Thymus (tissue), 11 donors: Measurements from ENCODE around the gene KRT77. TPM values are rescaled to one million over a fixed set of nuclear protein-coding genes. Genes with fewer than 3 reads are reported as not detected.

ENCODE experiments used
- DNase-seq, 9 donors: peaks; one replicate each; pipeline ENCODE4 v3.0.0-alpha.2; 2013; ENCODE audit warnings: low spot score in 9 of 9, low read depth in 6 of 9, missing footprints in 1 of 9
- H3K27ac ChIP-seq, 2 donors: one replicate each; pipeline ENCODE4 v1.5.1; 2013; ENCODE audit warnings: control low read depth in 1 of 2, low read depth in 1 of 2, low read length in 1 of 2, mild to moderate bottlenecking in 1 of 2, moderate library complexity in 1 of 2
- H3K27me3 ChIP-seq, 2 donors: one replicate each; pipeline ENCODE4 v1.5.1; 2013; ENCODE audit warnings: low read length in 1 of 2; ENCODE audit not compliant: control insufficient read depth in 2 of 2, insufficient read depth in 1 of 2
- H3K36me3 ChIP-seq, 2 donors: one replicate each; pipeline ENCODE4 v1.5.1; 2013; ENCODE audit warnings: low read length in 1 of 2, mild to moderate bottlenecking in 1 of 2, moderate library complexity in 1 of 2; ENCODE audit not compliant: control insufficient read depth in 2 of 2, insufficient read depth in 2 of 2
- H3K4me1 ChIP-seq, 2 donors: one replicate each; pipeline ENCODE4 v1.5.1; 2013; ENCODE audit warnings: low read length in 2 of 2; ENCODE audit not compliant: control insufficient read depth in 2 of 2, insufficient read depth in 2 of 2
- H3K4me3 ChIP-seq, 2 donors: one replicate each; pipeline ENCODE4 v1.5.1; 2013; ENCODE audit warnings: low read length in 2 of 2, control low read depth in 1 of 2, mild to moderate bottlenecking in 1 of 2
- H3K9me3 ChIP-seq, 2 donors: one replicate each; pipeline ENCODE4 v1.5.1; 2013; ENCODE audit warnings: low read length in 1 of 2, mild to moderate bottlenecking in 1 of 2; ENCODE audit not compliant: control insufficient read depth in 2 of 2, insufficient read depth in 1 of 2
- WGBS: extraction: QIAGEN DNeasy Blood & Tissue Kit; methylation state at CpG from one replicate; pipeline ENCODE4 v1.1.7; 2013; 5-methylcytosine and 5-hydroxymethylcytosine counted together
- polyA plus RNA-seq: library from polyadenylated mRNA; stranded (reverse); fragments of 200-250 nt; gene quantifications from one replicate; pipeline ENCODE4 v1.2.3, GENCODE V29; 2013
- total RNA-seq: library from RNA; stranded (reverse); fragments of 120-200 nt; gene quantifications from one replicate; pipeline ENCODE4 v1.2.4, GENCODE V29; 2013
- donor health status: healthy.

Gene KRT77
- total and polyA plus RNA-seq, 2 donors: 0.66 to 4.1 TPM

DNA sequence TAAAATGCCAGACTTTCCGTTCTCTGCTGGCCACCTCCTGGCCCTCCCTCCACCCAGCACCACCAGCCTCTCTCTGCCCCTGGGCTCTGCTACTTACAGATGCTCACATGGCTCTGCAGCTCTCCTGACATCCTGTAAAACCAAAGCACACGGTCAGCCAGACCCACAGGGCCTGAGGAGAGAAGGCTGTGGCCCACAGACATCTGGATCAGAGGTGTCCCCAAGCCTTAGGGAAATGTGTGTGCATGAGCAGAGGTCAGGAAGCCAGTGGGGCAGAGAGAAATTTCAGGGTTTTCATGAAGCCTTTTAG lies 11.5 kb downstream of the KRT77 start:
- Histone ChIP-seq H3K27me3 (peaks cover 0 to 53% of the 10 kb centered on the region in 2 donors), H3K4me3 (no peak overlapping the region), H3K27ac (no peak overlapping the region), H3K4me1 (peaks cover 6 to 16% of the 10 kb centered on the region in 2 donors), H3K9me3 (no peaks in the 10 kb centered on the region), H3K36me3 (no peaks in the 10 kb centered on the region)
- DNase-seq: no peak
- 81% methylated on average over 2 of the region's 2 CpGs for WGBS

DNA sequence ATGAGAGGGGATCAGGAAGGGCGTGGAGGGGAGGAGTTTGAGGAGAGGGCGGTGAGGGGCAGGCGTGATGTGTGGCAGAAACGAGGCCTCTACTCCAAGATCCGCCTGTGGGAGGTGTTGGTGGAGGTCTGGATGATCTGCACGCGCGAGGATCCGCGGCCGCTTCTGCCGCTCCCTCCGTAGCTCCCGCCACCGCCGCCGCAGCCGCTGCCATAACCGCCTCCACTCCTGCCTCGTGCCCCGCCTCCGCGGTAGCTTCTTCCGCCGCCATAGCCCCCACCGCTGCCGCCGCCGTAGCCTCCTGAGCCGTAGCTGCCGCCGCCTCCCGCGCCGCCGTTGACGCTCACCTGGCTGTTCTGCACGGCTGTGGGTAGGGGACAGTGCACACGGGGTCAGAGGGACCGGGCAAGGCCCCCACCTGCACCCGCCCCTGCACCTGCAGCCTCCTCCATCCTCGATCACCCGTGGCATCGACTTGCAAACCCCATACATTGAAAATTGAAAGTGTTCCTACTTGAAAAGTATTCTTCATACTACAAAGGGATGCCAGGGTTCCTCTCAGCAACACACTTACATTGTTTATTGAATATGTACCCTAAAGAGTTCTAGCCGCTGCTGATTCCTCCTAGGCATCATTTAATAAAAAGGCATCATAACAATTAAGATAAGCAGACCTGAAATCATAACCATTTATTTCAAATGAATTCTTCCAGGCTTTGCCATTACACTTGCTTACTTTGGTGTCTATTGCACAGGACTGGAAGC lies 12.1 kb downstream of the KRT77 start:
- peak overlapping the region in 1 of 2 donors; percentile 67 for H3K27ac ChIP-seq
- H3K9me3 ChIP-seq: no peaks in the 10 kb centered on the region
- H3K4me1 ChIP-seq: peaks cover 6 to 16% of the 10 kb centered on the region in 2 donors
- 4% methylated on average over 45 of the region's 45 CpGs for WGBS
- H3K27me3 ChIP-seq: peaks cover 0 to 49% of the 10 kb centered on the region in 2 donors
- DNase-seq: peak in 5 of 9 donors; percentile 16 to 48 (median 26)
- no peaks in the 10 kb centered on the region for H3K36me3 ChIP-seq
- H3K4me3 ChIP-seq: peak overlapping the region in 1 of 2 donors; percentile 50

DNA sequence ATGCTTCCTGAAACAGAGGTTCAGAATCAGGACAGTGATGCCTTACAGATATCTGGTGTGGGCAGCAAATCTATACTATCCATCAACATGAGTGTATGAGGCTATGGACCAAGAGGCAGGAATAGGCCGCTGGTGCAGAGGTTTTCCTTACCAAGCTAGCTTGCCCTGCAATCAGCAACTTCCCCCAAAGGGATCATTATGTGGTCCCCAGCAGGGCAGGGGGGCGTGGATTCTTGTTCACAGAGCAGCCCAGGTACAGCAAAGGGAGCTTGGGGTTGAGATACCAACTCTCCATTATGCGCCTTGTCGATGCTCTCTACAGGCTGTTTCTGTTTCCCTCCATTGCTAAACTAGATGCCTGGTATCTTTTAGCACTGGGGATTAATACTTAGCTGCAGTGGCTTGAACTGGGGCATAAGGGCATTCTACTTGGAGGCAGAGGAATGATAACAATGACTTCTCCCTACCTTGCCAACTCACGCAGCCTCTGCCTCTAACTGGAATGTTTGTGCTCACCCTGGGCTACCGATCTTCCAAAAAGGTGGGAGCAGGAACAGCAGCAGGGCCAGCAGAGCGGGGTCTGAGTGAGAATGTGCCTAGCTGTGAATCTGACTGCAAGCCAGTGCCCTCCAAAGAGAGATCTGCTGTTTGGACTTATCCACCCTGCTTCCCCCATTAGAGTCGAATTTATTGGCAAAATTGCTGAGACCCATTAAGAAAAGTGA lies 12.8 kb downstream of the KRT77 start:
- no peak overlapping the region for H3K27ac ChIP-seq
- H3K9me3 ChIP-seq: no peaks in the 10 kb centered on the region
- H3K27me3 ChIP-seq: peaks cover 0 to 49% of the 10 kb centered on the region in 2 donors
- no peaks in the 10 kb centered on the region for H3K36me3 ChIP-seq
- peaks cover 6 to 16% of the 10 kb centered on the region in 2 donors for H3K4me1 ChIP-seq
- H3K4me3 ChIP-seq: peak overlapping the region in 1 of 2 donors; percentile 50
- 78% methylated on average over 8 of the region's 8 CpGs for WGBS
- no peak for DNase-seq

DNA sequence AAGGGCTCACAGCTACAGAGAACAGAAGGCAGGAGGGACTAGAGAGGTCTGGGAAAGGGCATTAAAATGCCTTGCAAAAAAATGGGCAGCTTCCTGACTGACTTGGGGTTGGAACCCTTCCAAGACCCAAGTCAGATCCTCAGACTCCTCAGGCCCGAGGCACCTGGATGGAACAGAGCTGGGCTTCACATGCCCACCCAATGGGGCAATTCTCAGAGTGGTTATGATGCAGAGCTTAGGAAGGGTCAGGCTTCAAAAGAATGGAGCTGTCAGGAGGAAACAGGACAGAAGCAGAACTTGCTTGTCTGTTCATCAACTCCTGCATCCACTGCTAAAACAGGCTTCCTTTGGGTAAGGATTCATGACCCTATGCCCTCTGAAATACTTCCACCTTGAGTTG lies 13.4 kb downstream of the KRT77 start:
- H3K4me1 ChIP-seq: peaks cover 6 to 16% of the 10 kb centered on the region in 2 donors
- peaks cover 0 to 51% of the 10 kb centered on the region in 2 donors for H3K27me3 ChIP-seq
- no peaks in the 10 kb centered on the region for H3K9me3 ChIP-seq
- no peaks in the 10 kb centered on the region for H3K36me3 ChIP-seq
- 85% methylated on average over 1 of the region's 1 CpG for WGBS
- no peak for DNase-seq
- H3K27ac ChIP-seq: no peak overlapping the region
- H3K4me3 ChIP-seq: no peak overlapping the region

DNA sequence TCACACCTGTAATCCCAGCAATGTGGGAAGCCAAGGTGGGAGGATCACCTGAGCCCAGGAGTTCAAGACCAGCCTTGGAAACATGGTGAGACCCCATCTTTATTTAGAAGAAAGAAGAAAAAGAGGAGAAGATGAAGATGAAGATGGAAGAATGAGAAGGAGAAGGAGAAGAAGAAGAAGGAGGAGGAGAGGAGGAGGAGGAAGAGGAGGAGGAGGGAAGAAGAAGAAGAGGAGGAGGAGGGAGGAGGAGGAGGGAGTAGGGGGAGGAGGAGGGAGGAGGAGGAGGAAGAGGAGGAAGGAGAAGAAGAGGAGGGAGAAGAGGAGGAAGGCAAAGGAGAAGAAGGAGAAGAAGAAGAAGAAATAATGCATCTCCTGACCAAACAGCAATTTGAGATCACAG lies 14.1 kb downstream of the KRT77 start:
- H3K4me1 ChIP-seq: peaks cover 6 to 16% of the 10 kb centered on the region in 2 donors
- H3K27ac ChIP-seq: no peak overlapping the region
- no peaks in the 10 kb centered on the region for H3K9me3 ChIP-seq
- H3K27me3 ChIP-seq: peaks cover 0 to 51% of the 10 kb centered on the region in 2 donors
- no peaks in the 10 kb centered on the region for H3K36me3 ChIP-seq
- no peak overlapping the region for H3K4me3 ChIP-seq
- DNase-seq: no peak

DNA sequence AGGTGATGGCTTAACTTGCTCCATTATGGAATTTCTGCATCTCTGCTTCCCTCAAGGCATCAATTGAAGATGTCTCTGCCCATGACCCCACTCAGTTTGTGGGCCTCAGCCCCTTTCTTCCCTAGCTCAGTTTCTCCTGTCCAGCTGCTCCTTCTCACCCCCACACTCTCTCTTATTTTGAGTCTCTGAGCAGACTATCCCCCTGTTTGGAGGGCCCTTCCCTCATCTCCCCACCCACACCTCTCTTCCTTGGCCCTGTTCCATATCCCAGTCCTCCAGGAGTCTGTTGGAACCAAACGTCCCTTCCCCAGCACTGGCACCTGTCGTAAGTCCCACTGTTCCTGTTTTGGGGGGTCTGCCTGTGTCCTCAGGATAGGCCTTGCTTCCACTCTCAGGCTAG lies 14.8 kb downstream of the KRT77 start:
- 95% methylated on average over 2 of the region's 2 CpGs for WGBS
- no peak for DNase-seq
- peaks cover 0 to 51% of the 10 kb centered on the region in 2 donors for H3K27me3 ChIP-seq
- no peak overlapping the region for H3K4me3 ChIP-seq
- no peak overlapping the region for H3K27ac ChIP-seq
- no peaks in the 10 kb centered on the region for H3K9me3 ChIP-seq
- peaks cover 6 to 16% of the 10 kb centered on the region in 2 donors for H3K4me1 ChIP-seq
- no peaks in the 10 kb centered on the region for H3K36me3 ChIP-seq

DNA sequence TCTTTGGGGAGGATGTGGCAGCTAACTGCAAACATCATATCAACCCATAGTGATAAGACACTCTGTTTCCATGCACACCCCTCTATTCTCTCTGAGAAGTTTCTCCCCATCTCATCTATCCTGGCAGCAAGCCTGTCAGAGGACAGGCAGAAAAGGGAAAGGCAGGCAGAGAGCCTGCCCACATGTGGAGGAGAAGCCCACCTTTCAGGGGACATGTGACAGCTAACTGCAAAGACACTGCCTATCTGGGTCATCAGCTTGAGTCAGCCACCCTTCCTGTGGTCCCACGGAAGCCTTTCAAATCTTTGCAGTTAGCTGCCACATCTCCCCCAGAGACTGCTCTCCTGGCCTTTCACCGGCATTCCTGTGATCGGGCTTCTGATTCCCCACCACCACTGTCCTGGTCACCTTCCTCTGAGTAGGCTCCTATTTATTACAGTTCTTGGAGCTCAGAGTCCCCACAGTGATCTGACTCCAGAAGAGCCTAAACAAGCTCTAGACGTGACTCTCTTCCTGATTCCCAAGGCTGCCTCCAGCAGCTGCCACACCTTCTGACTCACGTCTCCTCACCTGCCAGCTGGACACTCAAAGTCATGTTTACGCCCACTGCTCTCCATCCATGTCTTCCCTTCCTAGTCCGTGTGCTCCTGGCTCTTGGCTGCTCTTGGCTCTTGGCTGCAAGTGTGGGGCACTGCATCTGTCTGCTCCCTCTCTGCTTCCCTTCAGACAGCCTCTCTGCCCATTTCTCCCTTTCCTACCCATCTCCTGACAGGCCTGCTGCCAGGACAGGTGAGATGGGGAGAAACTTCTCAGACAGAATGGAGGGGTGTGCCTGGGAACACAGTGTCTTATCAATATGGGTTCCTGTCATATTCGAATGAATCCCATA lies 15.6 kb downstream of the KRT77 start:
- WGBS: 95% methylated on average over 8 of the region's 8 CpGs
- peaks cover 0 to 47% of the 10 kb centered on the region in 2 donors for H3K27me3 ChIP-seq

DNA sequence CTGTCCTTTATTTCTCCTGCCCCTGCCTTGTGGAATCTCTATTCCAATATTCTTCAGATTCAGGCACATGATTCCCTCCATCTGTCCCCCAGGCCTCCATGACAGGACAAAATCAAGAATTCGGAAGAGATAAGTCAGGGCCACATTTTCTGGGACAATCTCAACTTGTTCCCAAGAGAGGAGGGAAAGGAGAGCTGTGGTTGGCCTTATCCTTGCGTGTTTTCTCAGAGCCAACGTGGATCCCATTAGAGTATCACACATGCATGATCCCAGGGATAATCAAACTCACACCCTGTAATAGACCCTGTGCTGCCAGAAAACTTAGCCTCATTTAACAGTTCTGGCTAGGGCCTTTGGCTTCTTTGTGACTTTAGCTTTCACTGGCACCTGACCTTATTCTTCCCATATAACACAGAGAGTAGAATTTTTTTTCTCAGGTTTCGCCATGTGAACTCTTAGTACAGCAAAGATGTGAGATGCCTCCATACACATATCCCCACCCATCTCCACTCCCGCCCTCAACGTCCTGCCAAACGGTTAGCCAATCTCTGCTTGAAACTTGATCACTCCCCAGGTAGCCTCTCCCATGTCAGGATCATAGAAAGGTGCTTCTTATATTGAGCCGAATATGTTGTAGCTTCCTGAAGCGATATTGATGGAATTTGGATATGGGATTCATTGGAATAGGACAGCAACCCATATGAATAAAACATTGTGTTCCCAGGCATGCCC lies 16.4 kb downstream of the KRT77 start:
- no peak overlapping the region for H3K4me3 ChIP-seq
- H3K27me3 ChIP-seq: peaks cover 0 to 39% of the 10 kb centered on the region in 2 donors
- H3K27ac ChIP-seq: no peak overlapping the region
- DNase-seq: no peak
- H3K4me1 ChIP-seq: peaks cover 6 to 16% of the 10 kb centered on the region in 2 donors
- H3K36me3 ChIP-seq: no peaks in the 10 kb centered on the region
- H3K9me3 ChIP-seq: no peaks in the 10 kb centered on the region
- WGBS: 94% methylated on average over 9 of the region's 9 CpGs

More for the DNA sequence above, 15.6 kb downstream of the KRT77 start:
- DNase-seq: no peak
- H3K36me3 ChIP-seq: no peaks in the 10 kb centered on the region
- H3K4me1 ChIP-seq: peaks cover 6 to 16% of the 10 kb centered on the region in 2 donors
- H3K9me3 ChIP-seq: no peaks in the 10 kb centered on the region
- no peak overlapping the region for H3K4me3 ChIP-seq
- no peak overlapping the region for H3K27ac ChIP-seq
